ENCODE results near the gene JDP2.

The JDP2 gene

GRCh38 chr14:75426332-75427125 is 1.3 kb upstream of the JDP2 start:
- Histone ChIP-seq H2BK12ac (ENCODE audit: low read length) (peak overlapping the region; percentile 78), H3K4ac (ENCODE audit: low read depth, low read length) (no peak overlapping the region), H3K27me3 (ENCODE audit: insufficient read depth, low read length) (no peaks in the 10 kb centered on the region), H3K9me3 (ENCODE audit: insufficient read depth, low read depth, low read length) (no peaks in the 10 kb centered on the region), H4K91ac (ENCODE audit: low read depth, low read length) (peak overlapping the region; percentile 80), H2BK120ac (ENCODE audit: insufficient read depth, low read length, poor library complexity) (peak overlapping the region; percentile 75), H4K12ac (ENCODE audit: low read depth, low read length) (no peak overlapping the region), H4K8ac (ENCODE audit: low read depth, low read length) (peak overlapping the region; percentile 81), H3K79me2 (ENCODE audit: control insufficient read depth, insufficient read depth, low read length, poor library complexity) (peaks cover 28% of the 10 kb centered on the region), H3K9ac (ENCODE audit: low read length) (no peak overlapping the region), H2AK5ac (ENCODE audit: low read length) (peak overlapping the region; percentile 39), H3K14ac (ENCODE audit: low read length) (peak overlapping the region; percentile 71), H3K36me3 (ENCODE audit: control insufficient read depth in 1 of 2, insufficient read depth in 2 of 2, low read length in 2 of 2) (peaks cover 3% of the 10 kb centered on the region in 2 experiments), H3K27ac (ENCODE audit: low read depth, low read length) (no peak overlapping the region), H3K4me2 (ENCODE audit: low read length) (peak overlapping the region; percentile 81), H3K79me1 (ENCODE audit: low read length) (peaks cover 21% of the 10 kb centered on the region), H3K4me3 (ENCODE audit: low read depth, low read length) (no peak overlapping the region), H2AFZ (ENCODE audit: insufficient read depth, low read length, poor library complexity) (no peak overlapping the region), H2BK5ac (ENCODE audit: low read depth, low read length, poor library complexity) (peak overlapping the region; percentile 82), H3K18ac (ENCODE audit: low read length) (peak overlapping the region; percentile 84), H3K23ac (ENCODE audit: low read length) (no peak overlapping the region), H3K4me1 (ENCODE audit: control insufficient read depth in 1 of 2, insufficient read depth in 2 of 2, low read length in 2 of 2) (peaks cover 34 to 47% of the 10 kb centered on the region in 2 experiments)
- WGBS (ENCODE audit: extremely low coverage, insufficient coverage, insufficient read length): no CpG with 5 or more reads among the region's 10 CpGs
- peak in 1 of 2 donors; percentile 27 for DNase-seq

DNA sequence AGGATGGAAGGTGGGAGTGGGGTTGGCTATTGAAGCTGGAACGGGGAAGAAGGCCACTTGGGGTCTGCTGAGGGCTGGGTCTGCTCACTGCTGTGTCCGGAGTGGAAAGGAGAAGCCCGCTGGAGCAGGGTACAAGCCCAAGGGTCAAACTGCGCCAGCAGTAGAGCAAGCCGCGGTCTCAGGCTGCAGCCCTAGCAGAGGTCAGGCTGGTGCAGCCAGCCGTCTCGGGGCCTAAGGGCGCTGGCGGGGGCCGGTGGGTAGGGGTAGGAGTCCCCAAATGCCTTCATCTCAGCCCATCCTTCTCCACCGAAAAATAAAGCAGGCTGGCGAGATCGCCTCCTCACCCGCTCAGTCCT is 718 bp upstream of the JDP2 start:
- H3K4me1 ChIP-seq (ENCODE audit: control insufficient read depth in 1 of 2, insufficient read depth in 2 of 2, low read length in 2 of 2): peaks cover 34 to 47% of the 10 kb centered on the region in 2 experiments
- H4K12ac ChIP-seq (ENCODE audit: low read depth, low read length): no peak overlapping the region
- H2BK12ac ChIP-seq (ENCODE audit: low read length): peak overlapping the region; percentile 84
- H3K4ac ChIP-seq (ENCODE audit: low read depth, low read length): peak overlapping the region; percentile 72
- H2AK5ac ChIP-seq (ENCODE audit: low read length): peak overlapping the region; percentile 39
- peak overlapping the region; percentile 84 for H3K18ac ChIP-seq (ENCODE audit: low read length)
- H3K14ac ChIP-seq (ENCODE audit: low read length): peak overlapping the region; percentile 71
- peaks cover 29% of the 10 kb centered on the region for H3K79me2 ChIP-seq (ENCODE audit: control insufficient read depth, insufficient read depth, low read length, poor library complexity)
- peak overlapping the region; percentile 75 for H2BK120ac ChIP-seq (ENCODE audit: insufficient read depth, low read length, poor library complexity)
- DNase-seq: no peak
- H3K27ac ChIP-seq (ENCODE audit: low read depth, low read length): peak overlapping the region; percentile 70
- no peak overlapping the region for H3K23ac ChIP-seq (ENCODE audit: low read length)
- H3K9me3 ChIP-seq (ENCODE audit: insufficient read depth, low read depth, low read length): no peaks in the 10 kb centered on the region
- H3K4me2 ChIP-seq (ENCODE audit: low read length): peak overlapping the region; percentile 81
- no CpG with 5 or more reads among the region's 15 CpGs for WGBS (ENCODE audit: extremely low coverage, insufficient coverage, insufficient read length)
- H3K9ac ChIP-seq (ENCODE audit: low read length): peak overlapping the region; percentile 40
- peaks cover 21% of the 10 kb centered on the region for H3K79me1 ChIP-seq (ENCODE audit: low read length)
- H2BK5ac ChIP-seq (ENCODE audit: low read depth, low read length, poor library complexity): peak overlapping the region; percentile 82
- peak overlapping the region; percentile 81 for H2AFZ ChIP-seq (ENCODE audit: insufficient read depth, low read length, poor library complexity)
- peak overlapping the region; percentile 81 for H4K8ac ChIP-seq (ENCODE audit: low read depth, low read length)
- H3K27me3 ChIP-seq (ENCODE audit: insufficient read depth, low read length): no peaks in the 10 kb centered on the region
- peak overlapping the region; percentile 80 for H4K91ac ChIP-seq (ENCODE audit: low read depth, low read length)
- H3K36me3 ChIP-seq (ENCODE audit: control insufficient read depth in 1 of 2, insufficient read depth in 2 of 2, low read length in 2 of 2): peaks cover 7 to 8% of the 10 kb centered on the region in 2 experiments
- peak overlapping the region; percentile 83 for H3K4me3 ChIP-seq (ENCODE audit: low read depth, low read length)

GRCh38 chr14:75428230-75429104 is 645 bp downstream of the JDP2 start:
- Histone ChIP-seq H2AFZ (ENCODE audit: insufficient read depth, low read length, poor library complexity) (peak overlapping the region; percentile 52), H3K79me1 (ENCODE audit: low read length) (peaks cover 21% of the 10 kb centered on the region), H3K4ac (ENCODE audit: low read depth, low read length) (peak overlapping the region; percentile 98), H3K4me1 (ENCODE audit: control insufficient read depth in 1 of 2, insufficient read depth in 2 of 2, low read length in 2 of 2) (peaks cover 35 to 47% of the 10 kb centered on the region in 2 experiments), H3K79me2 (ENCODE audit: control insufficient read depth, insufficient read depth, low read length, poor library complexity) (peaks cover 29% of the 10 kb centered on the region), H3K14ac (ENCODE audit: low read length) (peak overlapping the region; percentile 84), H3K9ac (ENCODE audit: low read length) (peak overlapping the region; percentile 64), H3K18ac (ENCODE audit: low read length) (peak overlapping the region; percentile 82), H3K4me2 (ENCODE audit: low read length) (peak overlapping the region; percentile 81), H3K4me3 (ENCODE audit: low read depth, low read length) (peak overlapping the region; percentile 83), H2BK120ac (ENCODE audit: insufficient read depth, low read length, poor library complexity) (peak overlapping the region; percentile 26), H3K36me3 (ENCODE audit: control insufficient read depth in 1 of 2, insufficient read depth in 2 of 2, low read length in 2 of 2) (peaks cover 11 to 12% of the 10 kb centered on the region in 2 experiments), H4K8ac (ENCODE audit: low read depth, low read length) (peak overlapping the region; percentile 67), H2BK12ac (ENCODE audit: low read length) (peak overlapping the region; percentile 38), H4K91ac (ENCODE audit: low read depth, low read length) (peak overlapping the region; percentile 86), H4K12ac (ENCODE audit: low read depth, low read length) (peak overlapping the region; percentile 6), H3K27ac (ENCODE audit: low read depth, low read length) (peak overlapping the region; percentile 44), H2AK5ac (ENCODE audit: low read length) (peak overlapping the region; percentile 40), H2BK5ac (ENCODE audit: low read depth, low read length, poor library complexity) (peak overlapping the region; percentile 70), H3K9me3 (ENCODE audit: insufficient read depth, low read depth, low read length) (peaks cover under 1% of the 10 kb centered on the region), H3K23ac (ENCODE audit: low read length) (no peak overlapping the region), H3K27me3 (ENCODE audit: insufficient read depth, low read length) (no peaks in the 10 kb centered on the region)
- no CpG with 5 or more reads among the region's 64 CpGs for whole genome bisulfite sequencing (ENCODE audit: extremely low coverage, insufficient coverage, insufficient read length)
- DNase-seq: peak in 1 of 2 donors; percentile 49

DNA sequence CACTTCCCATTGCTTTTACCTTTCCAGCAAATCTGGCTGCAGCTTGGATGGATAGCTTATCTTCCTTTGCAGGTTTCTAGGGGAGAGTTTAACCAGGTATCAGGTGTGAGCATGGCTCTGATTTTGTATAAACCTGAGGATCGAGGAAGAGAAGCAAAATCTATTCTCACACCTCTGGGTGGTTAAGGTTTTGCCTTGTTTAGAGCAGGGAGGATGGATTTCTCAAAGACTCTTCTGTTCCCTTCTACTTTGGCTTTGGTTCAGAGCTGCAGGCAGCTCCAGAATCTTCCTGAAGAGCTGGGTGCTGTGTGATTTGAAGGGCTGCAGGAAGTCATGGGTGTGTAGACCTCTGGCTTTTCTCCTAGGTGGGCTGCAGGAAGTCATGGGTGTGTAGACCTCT is 1.7 kb downstream of the JDP2 start:
- peaks cover 21% of the 10 kb centered on the region for H3K79me1 ChIP-seq (ENCODE audit: low read length)
- H3K23ac ChIP-seq (ENCODE audit: low read length): no peak overlapping the region
- peak overlapping the region; percentile 81 for H3K4me2 ChIP-seq (ENCODE audit: low read length)
- no peak overlapping the region for H2AK5ac ChIP-seq (ENCODE audit: low read length)
- H3K27ac ChIP-seq (ENCODE audit: low read depth, low read length): peak overlapping the region; percentile 52
- no peak overlapping the region for H4K12ac ChIP-seq (ENCODE audit: low read depth, low read length)
- peaks cover 29% of the 10 kb centered on the region for H3K79me2 ChIP-seq (ENCODE audit: control insufficient read depth, insufficient read depth, low read length, poor library complexity)
- H4K8ac ChIP-seq (ENCODE audit: low read depth, low read length): no peak overlapping the region
- DNase-seq: no peak
- H3K18ac ChIP-seq (ENCODE audit: low read length): no peak overlapping the region
- H2AFZ ChIP-seq (ENCODE audit: insufficient read depth, low read length, poor library complexity): no peak overlapping the region
- no peak overlapping the region for H2BK12ac ChIP-seq (ENCODE audit: low read length)
- peak overlapping the region; percentile 98 for H3K4ac ChIP-seq (ENCODE audit: low read depth, low read length)
- H3K27me3 ChIP-seq (ENCODE audit: insufficient read depth, low read length): no peaks in the 10 kb centered on the region
- no peak overlapping the region for H2BK5ac ChIP-seq (ENCODE audit: low read depth, low read length, poor library complexity)
- no CpG with 5 or more reads among the region's 1 CpG for WGBS (ENCODE audit: extremely low coverage, insufficient coverage, insufficient read length)
- H3K36me3 ChIP-seq (ENCODE audit: control insufficient read depth in 1 of 2, insufficient read depth in 2 of 2, low read length in 2 of 2): peaks cover 11 to 12% of the 10 kb centered on the region in 2 experiments
- no peak overlapping the region for H3K14ac ChIP-seq (ENCODE audit: low read length)
- no peak overlapping the region for H3K9ac ChIP-seq (ENCODE audit: low read length)
- peaks cover 1% of the 10 kb centered on the region for H3K9me3 ChIP-seq (ENCODE audit: insufficient read depth, low read depth, low read length)
- H4K91ac ChIP-seq (ENCODE audit: low read depth, low read length): peak overlapping the region; percentile 40
- peaks cover 41 to 53% of the 10 kb centered on the region in 2 experiments for H3K4me1 ChIP-seq (ENCODE audit: control insufficient read depth in 1 of 2, insufficient read depth in 2 of 2, low read length in 2 of 2)
- no peak overlapping the region for H3K4me3 ChIP-seq (ENCODE audit: low read depth, low read length)
- no peak overlapping the region for H2BK120ac ChIP-seq (ENCODE audit: insufficient read depth, low read length, poor library complexity)

Measured in trophoblast cell (in vitro differentiated cells and primary cell).